ENCODE measurements around the gene PRM3. TPM values are rescaled to one million over a fixed set of nuclear protein-coding genes. Genes with fewer than 3 reads are reported as not detected.

The PRM3 gene
- total RNA-seq, 6 experiments from 2014 or later = not detected

- Mint-ChIP-seq H3K36me3 (ENCODE audit: low read depth) (no peaks in the 10 kb centered on the region), H3K27ac (no peak overlapping the region), H3K4me1 (ENCODE audit: low read depth) (peaks cover 29% of the 10 kb centered on the region), H3K27me3 (ENCODE audit: insufficient read depth) (peaks cover 2% of the 10 kb centered on the region; the same call in 1 of the 2 replicates), H3K4me3 (no peak overlapping the region), H3K9me3 (no peaks in the 10 kb centered on the region)
- DNase-seq = no peak
- TF ChIP-seq, protein P1, sequence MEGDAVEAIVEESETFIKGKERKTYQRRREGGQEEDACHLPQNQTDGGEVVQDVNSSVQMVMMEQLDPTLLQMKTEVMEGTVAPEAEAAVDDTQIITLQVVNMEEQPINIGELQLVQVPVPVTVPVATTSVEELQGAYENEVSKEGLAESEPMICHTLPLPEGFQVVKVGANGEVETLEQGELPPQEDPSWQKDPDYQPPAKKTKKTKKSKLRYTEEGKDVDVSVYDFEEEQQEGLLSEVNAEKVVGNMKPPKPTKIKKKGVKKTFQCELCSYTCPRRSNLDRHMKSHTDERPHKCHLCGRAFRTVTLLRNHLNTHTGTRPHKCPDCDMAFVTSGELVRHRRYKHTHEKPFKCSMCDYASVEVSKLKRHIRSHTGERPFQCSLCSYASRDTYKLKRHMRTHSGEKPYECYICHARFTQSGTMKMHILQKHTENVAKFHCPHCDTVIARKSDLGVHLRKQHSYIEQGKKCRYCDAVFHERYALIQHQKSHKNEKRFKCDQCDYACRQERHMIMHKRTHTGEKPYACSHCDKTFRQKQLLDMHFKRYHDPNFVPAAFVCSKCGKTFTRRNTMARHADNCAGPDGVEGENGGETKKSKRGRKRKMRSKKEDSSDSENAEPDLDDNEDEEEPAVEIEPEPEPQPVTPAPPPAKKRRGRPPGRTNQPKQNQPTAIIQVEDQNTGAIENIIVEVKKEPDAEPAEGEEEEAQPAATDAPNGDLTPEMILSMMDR (IDR thresholded peaks at IDR 0.05) = no peak
Observed at GRCh38 chr16:11232852-11233726, 40.3 kb downstream of the PRM3 start.

- no peak for DNase-seq
- Mint-ChIP-seq H3K27ac (no peak overlapping the region), H3K4me3 (no peak overlapping the region), H3K27me3 (ENCODE audit: insufficient read depth) (peaks cover 2% of the 10 kb centered on the region; the same call in 1 of the 2 replicates), H3K4me1 (ENCODE audit: low read depth) (peaks cover 29% of the 10 kb centered on the region), H3K36me3 (ENCODE audit: low read depth) (no peaks in the 10 kb centered on the region), H3K9me3 (no peaks in the 10 kb centered on the region)
- TF ChIP-seq, protein P1 (IDR thresholded peaks at IDR 0.05) = no peak
Observed at GRCh38 chr16:11232302-11232851, 41.1 kb downstream of the PRM3 start.

GRCh38 chr16:11231367-11231970 lies 42.0 kb downstream of the PRM3 start:
- TF ChIP-seq, protein P1 (IDR thresholded peaks at IDR 0.05) = no peak
- Mint-ChIP-seq H3K27me3 (ENCODE audit: insufficient read depth) (peaks cover 2% of the 10 kb centered on the region; the same call in 1 of the 2 replicates), H3K27ac (no peak overlapping the region), H3K4me1 (ENCODE audit: low read depth) (peaks cover 29% of the 10 kb centered on the region), H3K36me3 (ENCODE audit: low read depth) (no peaks in the 10 kb centered on the region), H3K9me3 (no peaks in the 10 kb centered on the region), H3K4me3 (no peak overlapping the region)
- DNase-seq = no peak

DNA sequence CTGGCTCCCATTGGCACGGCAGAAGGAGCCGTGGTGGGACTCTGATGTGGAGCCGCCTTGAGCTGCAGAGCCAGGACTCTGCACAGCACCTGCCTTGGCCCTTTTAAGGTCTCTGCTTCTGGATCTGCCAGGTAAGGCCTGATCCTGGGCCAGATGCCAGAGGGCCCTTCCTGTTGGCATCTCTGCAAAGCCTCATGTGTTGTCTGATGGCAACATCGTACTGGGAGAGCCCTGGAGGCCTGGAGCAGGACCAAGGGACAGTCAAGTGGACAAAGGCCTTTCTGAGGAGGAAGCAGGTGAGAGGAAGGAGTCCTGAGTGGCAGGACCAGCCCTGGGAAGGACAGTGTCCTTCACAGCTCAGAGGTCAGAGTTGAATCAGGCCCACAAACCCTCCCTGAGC lies 43.5 kb downstream of the PRM3 start:
- H3K4me1 Mint-ChIP-seq (ENCODE audit: low read depth) = peaks cover 20% of the 10 kb centered on the region
- no peak for DNase-seq
- H3K9me3 Mint-ChIP-seq = no peaks in the 10 kb centered on the region
- H3K27me3 Mint-ChIP-seq (ENCODE audit: insufficient read depth) = peaks cover 2% of the 10 kb centered on the region; the same call in 1 of the 2 replicates
- no peaks in the 10 kb centered on the region for H3K36me3 Mint-ChIP-seq (ENCODE audit: low read depth)
- no peak overlapping the region for H3K4me3 Mint-ChIP-seq
- no peak overlapping the region for H3K27ac Mint-ChIP-seq
- TF ChIP-seq, protein P1 (IDR thresholded peaks at IDR 0.05) = no peak

DNA sequence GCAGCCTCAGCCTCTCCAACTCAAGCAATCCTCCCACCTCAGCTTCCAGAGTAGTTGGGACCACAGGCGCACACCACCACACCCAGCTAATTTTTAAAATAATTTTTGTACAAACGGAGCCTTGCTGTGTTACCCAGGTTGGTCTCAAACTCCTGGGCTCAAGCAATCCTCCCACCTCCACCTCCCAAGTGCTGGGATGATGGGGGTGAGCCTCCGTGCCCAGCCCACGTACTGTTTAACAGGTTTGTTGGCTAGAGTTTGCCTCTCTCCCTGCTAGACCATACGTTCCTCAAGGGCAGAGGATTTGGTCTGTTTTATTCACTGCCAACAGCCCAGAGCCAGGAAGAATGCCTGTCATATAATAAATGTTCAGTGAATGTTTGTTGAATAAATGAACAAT lies 44.0 kb downstream of the PRM3 start:
- peaks cover 2% of the 10 kb centered on the region; the same call in 1 of the 2 replicates for H3K27me3 Mint-ChIP-seq (ENCODE audit: insufficient read depth)
- no peak for DNase-seq
- no peaks in the 10 kb centered on the region for H3K9me3 Mint-ChIP-seq
- no peak overlapping the region for H3K27ac Mint-ChIP-seq
- TF ChIP-seq, protein P1 (IDR thresholded peaks at IDR 0.05) = no peak
- H3K4me3 Mint-ChIP-seq = no peak overlapping the region
- peaks cover 20% of the 10 kb centered on the region for H3K4me1 Mint-ChIP-seq (ENCODE audit: low read depth)
- H3K36me3 Mint-ChIP-seq (ENCODE audit: low read depth) = no peaks in the 10 kb centered on the region
